WERI-Rb-1 (cell line): ENCODE measurements around the gene MROH7.

Experiments used
- DNase-seq: peaks from one replicate; pipeline ENCODE4 v3.0.0-alpha.2; 2020
- H3K27ac ChIP-seq: fragments of 250-450 bp; sonication (Bioruptor Pico); 2 replicates; pipeline ENCODE4 v1.5.1; 2020; ENCODE audit warnings: mild to moderate bottlenecking, moderate library complexity
- H3K27me3 ChIP-seq: fragments of 250-450 bp; sonication (Bioruptor Pico); 2 replicates; pipeline ENCODE4 v1.5.1; 2021; ENCODE audit warnings: mild to moderate bottlenecking, low read depth, moderate library complexity; ENCODE audit not compliant: insufficient read depth, severe bottlenecking
- H3K36me3 ChIP-seq: fragments of 250-450 bp; sonication (Bioruptor Pico); 2 replicates; pipeline ENCODE4 v1.5.1; 2020; ENCODE audit warnings: mild to moderate bottlenecking, moderate library complexity
- H3K4me3 ChIP-seq: 2 replicates; pipeline ENCODE4 v1.5.1; 2011; ENCODE audit warnings: low read depth, mild to moderate bottlenecking, control low read depth, low read length
- H3K9me3 ChIP-seq: fragments of 250-450 bp; sonication (Bioruptor Pico); 2 replicates; pipeline ENCODE4 v1.5.1; 2021; ENCODE audit warnings: mild to moderate bottlenecking, moderate library complexity; ENCODE audit not compliant: severe bottlenecking
- CTCF ChIP-seq: IDR thresholded peaks from 2 replicates; pipeline ENCODE4 v1.5.1; 2011; ENCODE audit warnings: low read depth, mild to moderate bottlenecking, control low read depth, inconsistent platforms, low read length

Gene MROH7

GRCh38 chr1:54697896-54698295, 56.3 kb downstream of the MROH7 start:
- H3K9me3 ChIP-seq: no peaks in the 10 kb centered on the region
- no peak overlapping the region for H3K4me3 ChIP-seq
- no peak overlapping the region for H3K27ac ChIP-seq
- no peak for TF ChIP-seq CTCF
- DNase-seq: no peak
- H3K36me3 ChIP-seq: no peaks in the 10 kb centered on the region
- no peaks in the 10 kb centered on the region for H3K27me3 ChIP-seq

DNA sequence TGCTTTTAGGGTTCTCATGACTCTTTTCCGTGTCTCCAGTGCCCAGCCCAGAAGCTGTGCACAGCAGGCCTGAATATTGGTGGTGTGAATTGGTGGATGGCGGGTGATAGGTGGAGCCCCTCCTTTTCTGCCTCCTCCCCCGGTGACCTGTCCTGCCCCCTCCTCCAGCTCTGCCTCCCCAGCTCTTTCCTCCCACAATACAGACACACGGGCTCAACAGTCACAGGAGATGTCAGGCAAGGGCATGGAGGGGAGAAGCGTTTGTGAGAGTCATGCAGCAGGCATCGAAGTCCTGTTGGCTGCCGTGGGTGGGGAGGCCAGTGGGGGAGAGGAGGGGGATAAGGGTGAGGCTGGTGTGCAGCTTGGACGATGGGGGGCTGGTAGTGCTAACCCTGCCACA, 56.8 kb downstream of the MROH7 start:
- no peaks in the 10 kb centered on the region for H3K27me3 ChIP-seq
- H3K9me3 ChIP-seq: no peaks in the 10 kb centered on the region
- no peak overlapping the region for H3K27ac ChIP-seq
- no peak for DNase-seq
- H3K4me3 ChIP-seq: no peak overlapping the region
- H3K36me3 ChIP-seq: no peaks in the 10 kb centered on the region
- no peak for TF ChIP-seq CTCF

DNA sequence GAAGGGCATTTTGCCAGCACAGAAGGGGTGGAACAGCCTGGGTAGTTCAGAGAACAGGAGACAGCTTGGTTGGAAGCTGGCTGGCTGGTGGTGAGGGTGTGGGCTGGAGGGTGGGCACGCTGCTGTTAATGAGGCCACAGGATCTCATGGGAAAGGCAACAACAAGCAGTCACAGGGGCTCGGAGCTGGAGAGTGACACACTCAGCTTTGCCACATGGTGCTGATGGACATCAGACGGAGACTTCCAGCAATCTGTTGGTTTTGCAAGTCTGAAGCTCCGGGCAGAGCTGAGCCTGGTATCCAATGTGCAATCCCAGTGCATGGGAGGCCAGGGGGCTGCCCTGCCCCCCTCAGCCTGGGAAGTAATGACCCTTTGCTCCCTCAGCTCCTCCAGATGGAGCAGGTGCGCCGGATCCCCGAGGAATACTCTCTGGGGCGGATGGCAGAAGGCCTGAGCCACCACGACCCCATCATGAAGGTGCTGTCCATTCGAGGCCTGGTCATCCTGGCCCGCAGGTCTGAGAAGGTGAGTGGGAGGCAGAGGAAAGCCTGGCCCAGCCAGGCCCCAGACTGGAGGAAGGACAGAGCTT, 58.4 kb downstream of the MROH7 start:
- Histone ChIP-seq H3K27ac (no peak overlapping the region), H3K36me3 (no peaks in the 10 kb centered on the region), H3K4me3 (no peak overlapping the region), H3K27me3 (no peaks in the 10 kb centered on the region), H3K9me3 (no peaks in the 10 kb centered on the region)
- DNase-seq: no peak
- TF ChIP-seq CTCF: no peak

- no peak overlapping the region for H3K4me3 ChIP-seq
- no peaks in the 10 kb centered on the region for H3K36me3 ChIP-seq
- no peak overlapping the region for H3K27ac ChIP-seq
- no peak for DNase-seq
- H3K9me3 ChIP-seq: no peaks in the 10 kb centered on the region
- TF ChIP-seq CTCF: no peak
- H3K27me3 ChIP-seq: no peaks in the 10 kb centered on the region
Measured at GRCh38 chr1:54701066-54701465, 59.5 kb downstream of the MROH7 start.

GRCh38 chr1:54701996-54702395, 60.4 kb downstream of the MROH7 start:
- DNase-seq: no peak
- Histone ChIP-seq H3K27me3 (no peaks in the 10 kb centered on the region), H3K9me3 (no peaks in the 10 kb centered on the region), H3K27ac (no peak overlapping the region), H3K4me3 (no peak overlapping the region), H3K36me3 (no peaks in the 10 kb centered on the region)
- no peak for TF ChIP-seq CTCF

DNA sequence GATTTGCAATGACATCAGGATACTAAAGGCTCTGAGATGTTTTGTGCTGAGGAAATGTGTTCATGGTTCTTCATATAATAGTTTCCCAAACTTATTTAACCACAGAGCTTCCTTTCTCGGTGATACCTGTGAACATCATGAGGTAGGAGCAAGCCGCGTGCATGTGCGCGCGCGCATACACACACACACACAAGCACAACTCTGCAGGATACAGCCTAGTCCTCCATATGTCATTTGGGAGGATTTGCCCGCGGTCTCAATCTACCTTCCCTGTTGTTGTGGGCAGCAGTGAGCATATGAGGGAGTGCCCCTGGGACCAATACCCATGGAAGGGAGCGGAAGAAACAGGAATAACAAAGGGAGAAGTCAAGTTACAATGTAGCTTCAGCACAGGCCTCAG, 61.9 kb downstream of the MROH7 start:
- no peak for DNase-seq
- no peaks in the 10 kb centered on the region for H3K9me3 ChIP-seq
- H3K4me3 ChIP-seq: no peak overlapping the region
- no peak overlapping the region for H3K27ac ChIP-seq
- no peak for TF ChIP-seq CTCF
- H3K36me3 ChIP-seq: no peaks in the 10 kb centered on the region
- H3K27me3 ChIP-seq: no peaks in the 10 kb centered on the region
